Measurements from ENCODE around the gene CHCHD6.

Gene CHCHD6, protein sequence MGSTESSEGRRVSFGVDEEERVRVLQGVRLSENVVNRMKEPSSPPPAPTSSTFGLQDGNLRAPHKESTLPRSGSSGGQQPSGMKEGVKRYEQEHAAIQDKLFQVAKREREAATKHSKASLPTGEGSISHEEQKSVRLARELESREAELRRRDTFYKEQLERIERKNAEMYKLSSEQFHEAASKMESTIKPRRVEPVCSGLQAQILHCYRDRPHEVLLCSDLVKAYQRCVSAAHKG

DNA sequence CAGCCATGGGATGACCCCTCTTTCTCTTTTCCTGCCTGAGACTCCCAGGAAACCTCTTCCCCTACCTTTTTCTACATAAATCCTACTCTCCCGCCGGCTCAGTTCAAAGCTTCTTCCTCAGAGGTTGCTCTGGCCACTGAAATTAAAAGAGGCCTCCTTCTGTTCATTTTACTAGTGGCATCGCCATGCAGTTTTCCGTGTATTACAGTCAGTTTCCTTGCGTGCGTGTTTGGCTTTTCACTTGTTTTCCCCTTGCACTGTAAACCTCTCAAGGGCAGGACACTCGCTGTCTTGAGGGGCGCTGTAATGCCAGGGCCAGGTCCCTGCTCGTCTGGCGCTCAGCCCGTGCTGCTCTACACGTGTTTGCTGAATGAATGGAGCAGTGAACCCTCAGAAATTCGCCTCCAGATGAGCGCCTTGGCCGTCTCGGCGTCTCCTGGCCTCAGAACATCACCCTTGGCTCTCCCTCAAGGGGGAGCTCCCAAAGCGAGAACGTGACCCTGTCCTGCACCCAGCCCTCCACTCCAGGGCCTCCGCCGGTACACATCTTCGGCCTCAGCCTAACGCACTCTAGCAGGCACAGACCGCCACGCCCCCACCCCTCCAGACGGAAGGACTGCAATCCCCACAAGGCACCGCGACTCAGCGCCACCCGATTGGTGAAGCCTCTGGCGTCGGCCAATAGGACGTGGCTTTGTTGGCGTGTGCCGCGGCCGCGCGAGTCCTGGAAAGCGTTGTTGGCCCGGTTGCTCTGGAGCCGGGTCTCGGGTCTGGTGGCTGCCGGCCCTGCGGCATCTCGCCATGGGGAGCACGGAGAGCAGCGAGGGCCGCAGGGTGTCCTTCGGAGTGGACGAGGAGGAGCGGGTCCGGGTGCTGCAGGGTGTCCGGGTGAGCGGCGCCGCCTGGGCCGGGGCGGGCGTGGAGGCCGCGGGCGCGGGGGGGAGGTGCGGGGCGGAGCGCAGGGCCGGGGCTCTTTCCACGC is at the start of gene CHCHD6:
Gene CHCHD6, plus strand, starts transcription at position 729 of the 982 bp plus-strand sequence. Its CDS starts 73 bp downstream, at position 802.
- peak; percentile 97 for DNase-seq

DNA sequence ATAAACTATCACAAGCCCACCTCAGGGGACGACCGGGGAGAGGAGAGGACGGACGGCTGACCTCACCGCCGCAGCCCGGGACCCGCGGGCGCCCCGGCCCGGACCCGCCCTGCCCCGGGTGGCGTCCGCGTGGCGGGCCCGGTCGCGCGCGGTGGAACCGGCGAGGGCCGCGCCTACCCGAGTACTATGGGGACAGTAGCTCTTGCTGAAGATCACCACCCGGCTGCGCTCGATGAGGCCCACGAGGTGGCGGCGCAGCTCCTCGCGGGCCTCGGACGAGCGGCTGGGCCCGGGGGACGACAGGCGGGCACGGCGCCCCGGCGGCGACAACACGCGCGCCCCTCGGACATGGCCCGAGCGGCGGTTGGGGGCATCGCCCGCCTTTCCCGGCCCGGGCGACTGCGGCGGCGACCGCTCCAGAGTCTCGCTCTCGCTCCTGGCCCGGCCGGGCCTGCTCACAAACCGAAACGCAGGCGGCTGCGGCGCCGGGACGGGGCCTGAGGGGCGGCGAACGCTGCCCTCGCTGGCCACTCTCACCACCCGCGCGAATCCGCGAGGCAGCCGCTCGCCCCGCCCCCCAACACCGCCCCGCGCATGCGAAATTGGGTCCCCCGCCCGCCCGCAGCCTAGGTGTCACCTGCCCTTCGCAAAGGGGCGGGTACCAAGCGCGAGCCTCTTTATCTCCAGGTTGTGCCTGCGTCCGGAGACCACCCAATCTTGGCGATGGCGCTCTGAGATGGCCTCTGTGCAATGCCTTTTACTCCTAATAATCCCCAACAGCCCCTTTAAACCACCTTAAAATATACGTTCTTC is 49.3 kb upstream of the CHCHD6 start, which contains the start of gene TXNRD3:
Gene TXNRD3, minus strand, starts transcription at position 554 of the 813 bp plus-strand sequence.
- DNase-seq = peak; percentile 78

DNA sequence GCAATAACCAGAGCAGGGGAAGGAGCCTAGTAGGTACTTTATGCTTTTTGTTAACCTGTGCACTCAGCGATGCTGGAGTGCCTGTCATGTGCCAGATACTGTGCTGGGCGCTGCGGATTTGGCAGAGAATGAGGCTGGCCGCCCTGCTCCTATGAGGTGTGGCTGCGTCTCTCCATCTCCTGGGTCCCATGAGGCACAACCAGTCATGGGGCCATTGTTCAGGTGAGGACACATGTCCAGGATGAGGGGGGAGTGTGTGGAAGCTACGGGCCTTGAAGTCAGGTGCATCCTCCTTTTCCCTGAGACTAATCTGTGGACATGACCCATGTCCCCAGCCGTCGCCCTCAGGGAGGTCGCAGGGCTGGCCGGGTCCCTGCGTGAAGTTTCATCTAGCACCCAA is 48.2 kb upstream of the CHCHD6 start:
- no peak for DNase-seq

DNA sequence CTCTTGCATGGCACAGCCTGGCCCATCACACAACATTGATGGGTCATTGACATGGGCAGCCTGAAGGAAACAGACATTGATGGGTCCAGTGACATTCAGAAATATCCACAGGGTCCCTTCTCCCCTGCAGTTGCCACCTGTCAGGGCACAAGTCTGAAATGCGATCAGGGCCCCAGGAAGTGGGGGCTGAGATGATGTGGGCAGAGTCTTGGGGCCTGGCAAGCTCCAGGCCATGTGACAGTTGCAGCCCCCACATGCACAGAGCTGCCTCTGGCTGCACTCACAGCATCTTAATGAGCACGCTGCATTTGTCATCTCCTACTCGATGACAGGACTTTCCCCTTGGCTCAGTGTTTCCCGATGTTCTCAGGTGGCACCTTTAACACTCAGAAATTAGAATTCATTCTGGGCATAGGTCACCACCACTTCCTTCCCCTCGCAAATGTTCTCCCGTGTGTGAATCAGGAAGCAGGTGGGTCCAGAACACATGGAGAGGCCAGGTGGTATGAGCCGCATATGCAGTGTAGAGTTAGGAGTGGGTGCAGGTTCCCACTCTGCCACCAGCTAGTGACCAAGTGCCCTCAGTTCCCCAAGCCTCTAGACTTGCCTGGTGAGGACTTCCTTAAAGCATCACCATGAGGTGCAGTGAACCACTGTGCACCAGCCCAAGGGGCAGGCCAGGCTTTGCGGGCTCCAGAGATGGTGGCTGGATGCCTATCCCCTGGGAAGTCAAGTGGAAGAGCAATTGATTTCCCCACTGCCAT is 47.5 kb upstream of the CHCHD6 start:
- DNase-seq = no peak

DNA sequence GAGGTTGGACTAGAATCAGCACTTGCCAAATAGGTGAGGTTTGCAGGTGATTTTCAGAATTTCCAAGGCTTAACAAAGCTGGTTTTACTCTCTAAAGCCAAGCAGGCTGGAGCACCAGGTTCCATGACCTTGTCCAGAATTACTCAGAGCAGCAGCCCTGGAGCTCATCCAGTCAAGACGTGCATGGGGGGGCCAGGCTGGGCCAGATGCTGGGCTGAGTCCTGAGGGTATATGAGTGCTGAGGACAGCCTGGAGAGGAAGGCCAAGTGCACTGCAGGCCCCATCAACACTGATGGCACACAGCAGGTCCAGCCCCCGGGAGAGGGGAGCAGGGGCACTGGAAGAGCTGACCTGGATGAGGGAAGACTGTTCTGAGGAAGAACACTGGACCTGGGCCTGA is 46.1 kb upstream of the CHCHD6 start:
- DNase-seq = no peak

DNA sequence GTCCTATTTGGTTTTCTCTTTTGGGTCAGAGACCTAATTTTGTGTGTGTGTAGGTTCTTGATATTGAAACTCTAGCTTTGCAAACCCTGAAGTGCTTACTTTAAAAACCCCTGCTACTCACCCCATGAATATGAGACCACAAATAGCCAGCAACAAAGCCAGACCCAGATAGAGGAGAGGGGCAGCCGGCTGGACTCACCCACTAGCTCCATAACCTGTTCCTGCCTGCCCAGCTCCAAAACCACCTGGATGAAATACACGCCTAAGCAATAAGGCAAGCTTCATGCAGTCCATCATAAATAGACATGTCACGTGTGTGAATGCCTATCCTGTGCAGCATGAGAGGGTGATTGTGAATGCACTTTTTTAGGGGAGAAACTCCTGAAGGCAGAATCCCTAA is 45.5 kb upstream of the CHCHD6 start:
- no peak for DNase-seq

DNA sequence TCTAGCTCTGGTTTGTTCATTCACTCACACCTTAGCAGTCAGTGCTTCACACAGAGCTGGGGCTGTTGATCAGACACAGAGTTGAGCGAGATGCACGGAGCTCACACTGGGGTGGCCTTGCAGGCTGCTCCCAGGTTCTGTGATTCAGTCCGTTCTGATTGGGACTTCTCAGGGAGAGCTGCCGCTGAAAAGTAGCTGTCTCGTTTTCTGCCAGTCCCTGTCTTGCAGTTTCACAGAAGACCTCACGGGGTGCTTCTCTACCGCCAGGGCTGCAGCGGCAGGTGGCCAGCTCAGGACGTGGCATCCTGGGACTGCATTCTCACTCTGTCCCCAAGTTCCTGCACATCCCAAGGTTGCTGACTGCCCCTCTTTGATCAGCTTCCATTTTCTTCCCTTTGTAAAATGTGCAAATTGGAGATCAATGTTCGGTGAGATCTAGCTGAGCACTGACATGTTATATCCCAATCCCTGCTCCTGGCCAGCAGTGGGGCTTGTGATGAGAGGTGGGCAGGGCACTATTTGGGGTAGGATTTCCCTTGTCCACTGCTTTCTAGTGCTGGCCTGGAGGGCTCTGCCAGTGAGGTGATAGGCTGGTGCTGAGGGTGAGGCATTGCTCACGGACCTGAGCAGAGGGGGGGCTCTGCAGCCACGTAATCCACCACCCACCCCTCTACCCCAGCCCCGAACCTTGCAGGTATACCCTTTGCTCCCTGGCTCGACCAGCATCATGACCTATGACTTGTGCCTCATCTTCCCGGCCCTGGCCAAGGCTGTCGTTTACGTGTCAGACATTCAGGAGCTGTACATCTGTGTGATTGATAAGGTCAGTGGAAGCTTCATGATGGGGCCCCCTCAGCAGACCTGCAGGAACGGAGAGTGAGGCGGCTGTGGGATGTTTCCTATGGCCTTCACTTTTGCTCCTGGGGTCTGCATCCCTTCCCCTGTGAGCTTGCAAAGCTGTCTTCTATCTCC is 43.8 kb upstream of the CHCHD6 start:
- no peak for DNase-seq

DNA sequence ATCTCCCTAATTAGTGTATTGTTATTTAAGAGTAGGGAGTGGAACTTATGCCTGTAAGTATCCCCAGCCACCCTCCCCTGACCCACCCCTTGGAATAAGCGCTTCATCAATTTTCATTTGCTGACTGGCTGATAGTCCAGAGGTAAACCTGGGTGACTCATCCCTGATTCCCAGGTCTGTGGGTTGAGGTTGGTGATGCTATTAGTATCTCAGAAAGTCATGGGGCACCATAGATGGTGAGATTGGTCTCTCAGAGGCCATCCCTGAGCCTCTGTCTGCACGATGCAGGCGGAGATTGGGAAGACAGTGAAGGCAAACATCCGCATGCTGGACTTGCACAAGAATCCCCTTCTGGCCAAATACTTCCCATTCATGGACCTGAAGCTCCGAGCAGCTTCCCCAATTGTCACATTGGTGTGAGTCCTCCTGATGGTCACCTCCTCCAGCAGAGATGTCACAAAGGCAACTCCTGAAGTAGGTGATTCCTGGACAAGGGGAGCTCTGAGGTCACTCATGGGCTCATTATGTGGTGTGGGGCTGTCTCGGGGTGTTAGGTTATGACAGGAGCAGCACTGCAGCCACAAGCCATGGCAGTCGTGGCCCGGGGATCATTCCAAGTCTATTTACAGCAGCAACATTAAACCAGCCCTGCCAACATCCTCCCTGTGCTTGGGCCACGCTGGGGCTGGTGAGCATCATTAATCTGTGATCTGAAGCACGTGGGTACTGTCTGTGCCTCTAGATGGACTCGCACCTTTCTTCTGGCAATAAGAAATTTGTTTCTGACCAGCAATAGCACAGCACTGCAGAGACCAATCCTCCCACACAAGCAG is 42.3 kb upstream of the CHCHD6 start:
- no peak for DNase-seq

DNA sequence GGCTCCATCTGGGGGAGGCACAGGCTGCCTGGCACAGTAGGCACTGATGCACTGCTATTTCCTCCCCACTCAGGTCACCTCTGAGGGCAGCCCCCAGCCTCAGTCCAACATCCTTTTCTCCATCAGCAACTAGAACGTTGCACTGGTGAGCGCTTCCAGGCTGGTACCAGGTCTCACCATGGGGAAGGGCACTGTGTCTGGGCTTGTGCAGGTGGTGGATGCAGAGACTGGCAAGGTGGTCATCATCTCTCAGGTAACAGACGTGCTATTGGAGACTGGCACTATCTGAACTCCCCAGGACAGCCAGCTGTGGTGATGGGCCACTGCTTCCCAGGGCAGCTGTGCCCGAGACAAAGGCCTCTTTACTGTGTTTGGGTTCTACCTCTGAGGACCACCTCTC is 40.8 kb upstream of the CHCHD6 start:
- DNase-seq = no peak

DNA sequence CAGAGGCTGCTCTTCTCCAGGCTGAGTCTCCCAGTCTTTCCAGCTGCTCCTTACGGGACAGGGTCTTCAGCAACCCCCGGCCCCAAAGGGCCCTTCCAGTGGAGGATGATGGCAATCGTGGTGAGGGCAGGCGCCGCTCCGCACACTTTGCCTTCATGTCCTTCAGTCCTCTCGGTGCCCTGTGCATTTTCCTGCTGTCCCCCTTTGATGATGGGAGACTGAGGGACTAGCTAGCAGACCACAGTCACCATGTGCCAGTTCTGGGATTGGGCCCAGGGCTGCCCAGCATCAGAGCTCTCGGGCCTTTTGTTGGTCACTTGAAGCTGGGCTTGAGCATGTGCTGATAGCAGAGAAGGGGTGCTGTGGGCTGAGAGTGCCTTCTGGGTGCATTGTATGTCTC is 40.3 kb upstream of the CHCHD6 start:
- DNase-seq = no peak

DNA sequence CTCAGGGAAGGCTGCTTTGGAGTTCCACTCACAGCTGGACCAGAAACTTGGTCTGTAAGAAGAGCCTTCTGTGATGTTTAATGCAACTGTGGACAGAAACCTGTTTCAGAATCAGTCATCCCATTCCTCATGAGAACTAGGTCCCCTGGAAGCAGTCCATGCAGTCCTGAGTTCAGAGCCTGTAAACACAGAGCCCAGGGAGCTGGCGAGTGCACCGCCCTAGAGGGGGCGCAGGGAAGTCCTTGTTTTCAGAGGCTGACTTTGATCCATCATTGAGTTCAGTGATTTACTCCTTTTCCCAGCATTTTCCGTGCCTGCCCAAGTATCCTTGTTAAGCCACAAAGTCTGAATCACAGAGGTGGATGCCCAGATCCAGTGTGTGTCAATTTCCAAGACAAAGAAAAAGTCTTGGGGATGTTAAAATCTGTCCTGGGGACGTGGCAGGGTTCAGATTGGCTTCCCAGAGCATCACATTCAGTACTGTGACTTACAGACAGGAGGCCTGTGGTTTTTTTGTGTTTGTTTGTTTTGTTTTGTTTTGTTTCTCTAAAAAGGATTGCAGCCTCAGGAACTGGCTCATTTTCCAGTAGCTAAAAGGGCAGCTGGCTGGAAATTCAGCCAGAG is 39.3 kb upstream of the CHCHD6 start:
- DNase-seq = no peak

DNA sequence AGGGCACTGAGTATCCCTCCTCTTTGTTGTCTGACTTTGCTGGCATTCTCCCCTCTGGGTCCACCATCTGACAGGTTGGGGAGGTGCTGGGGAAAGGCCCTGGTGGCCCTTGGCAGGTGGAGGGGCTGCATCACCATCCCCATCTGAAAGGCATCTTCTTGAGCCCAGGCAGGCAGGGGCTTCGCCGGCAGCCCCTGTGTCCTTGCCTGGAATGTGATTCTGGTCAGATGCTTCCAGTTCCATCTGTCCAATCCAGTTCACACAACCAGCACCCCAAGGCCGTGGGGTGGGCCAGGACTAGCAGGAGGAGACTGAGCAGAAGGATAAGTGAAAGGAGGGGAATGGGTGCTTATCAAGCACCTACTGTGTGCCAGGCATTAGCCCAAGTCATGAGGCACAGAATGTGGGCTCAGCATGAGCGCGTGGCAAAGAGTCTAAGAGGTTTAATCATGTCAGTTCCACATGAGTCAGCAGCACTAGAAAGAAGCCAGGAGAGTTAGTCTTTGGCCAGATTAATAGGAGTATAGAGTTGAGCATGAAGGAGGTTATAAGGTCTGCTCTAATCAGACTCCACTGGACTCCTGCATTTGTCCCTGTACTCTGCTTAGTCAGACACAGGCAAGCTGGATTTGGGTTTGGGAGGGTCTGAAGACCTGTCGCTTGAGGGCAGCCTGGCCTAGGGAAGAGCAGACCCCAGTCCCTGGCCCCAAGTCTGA is 38.7 kb upstream of the CHCHD6 start:
- no peak for DNase-seq

DNA sequence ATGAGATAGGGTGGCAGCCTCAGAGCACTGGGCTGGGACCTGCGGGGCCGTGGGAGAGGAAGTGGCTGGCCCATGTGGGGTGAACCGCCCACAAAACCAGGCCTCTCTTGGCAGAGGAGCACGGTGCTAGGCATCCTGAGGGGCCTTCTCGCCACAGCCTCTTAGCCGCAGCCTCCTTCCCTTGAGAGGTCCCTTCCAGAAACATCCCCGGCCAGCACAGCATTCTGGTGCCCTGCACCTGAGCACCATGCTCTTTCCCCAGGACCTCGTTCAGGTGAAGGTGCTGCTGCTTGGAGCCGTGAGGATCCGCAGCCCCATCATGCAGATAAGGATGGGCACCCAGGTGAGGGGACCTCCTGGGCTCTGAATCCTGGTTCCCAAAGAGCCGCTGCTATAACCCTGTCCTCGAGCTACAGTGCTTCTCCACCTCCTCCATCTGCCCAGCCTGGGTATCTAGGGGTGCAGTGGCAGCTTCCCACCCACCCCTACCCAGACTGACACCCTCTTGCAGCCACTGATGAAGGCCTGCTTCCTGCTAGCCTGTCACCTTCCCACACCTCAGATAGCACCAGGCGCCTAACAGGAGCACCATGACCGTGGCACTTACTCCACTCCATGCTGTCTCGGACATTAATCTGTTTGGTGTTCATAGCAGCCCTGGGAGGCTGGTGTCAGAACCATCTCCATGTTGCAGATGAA is 37.9 kb upstream of the CHCHD6 start:
- no peak for DNase-seq

DNA sequence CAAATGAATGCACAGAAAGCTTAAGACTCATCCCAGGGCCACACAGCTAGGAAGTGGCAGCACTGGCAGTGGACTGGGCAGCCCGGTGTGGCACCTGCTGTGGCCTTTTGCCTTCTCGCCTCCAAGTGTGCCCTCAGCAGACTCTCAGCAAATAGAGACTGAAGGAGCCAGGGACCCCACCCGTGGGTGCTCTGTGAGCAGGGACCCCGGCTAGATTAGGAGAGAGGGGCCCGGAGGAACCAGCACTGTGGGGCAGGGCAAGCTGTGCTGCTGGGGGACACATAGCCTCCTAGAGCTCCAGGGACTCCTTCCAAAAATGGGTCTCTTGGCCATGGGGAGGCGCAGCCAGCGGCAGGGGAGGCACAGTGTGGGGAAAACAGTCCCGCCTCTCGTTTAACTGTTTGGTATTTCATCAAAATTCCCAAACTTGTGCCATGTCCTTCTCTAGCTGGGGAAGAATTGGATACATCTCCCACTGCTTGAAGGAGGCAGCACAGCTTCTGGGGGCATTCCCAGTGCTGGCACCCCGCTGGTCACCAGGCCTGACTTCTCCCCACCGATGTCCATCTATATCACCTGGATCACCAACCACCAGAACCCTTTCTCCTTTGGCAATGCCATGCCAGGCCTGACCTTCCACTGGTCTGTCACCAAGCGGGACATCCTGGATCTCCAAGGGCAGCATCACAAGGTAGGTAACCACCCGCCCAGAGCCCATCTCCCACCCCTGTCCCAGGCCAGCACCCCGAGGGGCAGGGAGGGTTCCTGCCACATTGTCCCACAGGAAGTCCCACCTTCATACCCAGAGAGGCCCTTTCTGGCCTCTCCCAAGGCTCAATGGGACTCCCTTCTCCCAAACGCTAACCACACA is 37.1 kb upstream of the CHCHD6 start:
- DNase-seq = no peak

DNA sequence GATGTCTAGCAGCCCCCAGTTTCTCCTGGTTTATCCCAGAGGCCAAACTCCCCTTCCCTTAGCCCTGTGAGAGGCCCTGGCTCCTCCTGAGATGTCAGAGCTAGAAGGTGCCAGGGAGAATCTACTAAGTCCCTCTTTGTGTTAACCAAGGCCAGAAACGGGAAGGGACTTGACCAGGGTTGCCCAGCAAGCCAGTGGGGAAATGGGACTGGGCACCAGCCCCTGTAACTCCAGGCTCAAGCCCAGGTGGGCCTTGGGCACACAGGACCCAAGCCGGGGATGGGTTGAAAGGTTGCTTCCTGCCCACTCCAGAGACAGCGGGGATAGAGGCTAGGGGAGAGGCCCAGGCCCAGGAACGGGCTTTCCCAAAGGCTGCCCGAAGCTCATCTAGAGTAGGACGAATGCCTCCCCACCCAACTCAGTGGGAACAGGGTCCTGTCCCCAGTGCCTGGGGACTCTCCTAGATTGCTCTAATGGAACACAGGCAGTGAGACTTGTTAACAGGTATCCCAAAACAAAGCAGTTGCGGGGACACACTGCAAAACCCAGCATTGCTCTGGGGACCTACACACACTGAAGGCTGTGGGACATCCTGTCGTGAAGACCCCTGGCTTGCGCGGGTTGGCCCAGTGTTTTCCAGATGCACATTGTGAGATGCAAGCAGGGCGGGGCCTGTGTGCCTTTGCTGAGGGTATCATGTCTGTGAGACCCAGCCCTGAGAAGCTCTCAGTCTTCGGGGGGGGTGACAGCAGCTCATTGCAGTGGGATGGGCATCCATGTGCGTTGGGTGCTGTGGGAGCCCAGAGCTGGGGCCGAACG is 36.2 kb upstream of the CHCHD6 start:
- no peak for DNase-seq

Measured in stimulated activated CD4-positive, alpha-beta T cell treated with anti-CD3 and anti-CD28 coated beads, Interleukin-4, amount 100 ng/mL, for 24 hours (primary cell).